CD14-positive monocyte (primary cell): ENCODE data around the gene HINT2. TPM values are rescaled to one million over a fixed set of nuclear protein-coding genes. Genes with fewer than 3 reads are reported as not detected.
A peak's percentile ranks its signal among the peaks of the same experiment; 100 is the strongest.

ENCODE experiments used
- DNase-seq, 3 donors: peaks; one replicate each; pipeline ENCODE4 v3.0.0-alpha.2; 2011 to 2022
- H2AFZ ChIP-seq: 2 replicates; pipeline ENCODE4 v1.6.0; 2012; ENCODE audit warnings: mild to moderate bottlenecking, low read depth, low read length, inconsistent platforms; ENCODE audit not compliant: insufficient read depth, poor library complexity, severe bottlenecking
- H3K27ac ChIP-seq, 2 donors: 1 replicate in 1 of 2; 2 replicates in 1 of 2; pipeline ENCODE4 v1.5.1; 2012 to 2013; ENCODE audit warnings: low read length in 2 of 2, control low read depth in 1 of 2, inconsistent platforms in 1 of 2, low read depth in 1 of 2, mild to moderate bottlenecking in 1 of 2
- H3K27me3 ChIP-seq, 2 donors: one replicate each; pipeline versions ENCODE4 v1.6.0 to v1.6.1; 2011 to 2013; ENCODE audit warnings: low read length in 2 of 2; ENCODE audit not compliant: control insufficient read depth in 2 of 2, insufficient read depth in 2 of 2
- H3K36me3 ChIP-seq, 2 donors: replicated peaks in 1 of 2; 1 replicate in 1 of 2; 2 replicates in 1 of 2; pipeline versions ENCODE4 v1.5.1 to v1.6.1; 2012 to 2013; ENCODE audit warnings: low read length in 2 of 2, control low read depth in 1 of 2, inconsistent platforms in 1 of 2, mild to moderate bottlenecking in 1 of 2; ENCODE audit not compliant: insufficient read depth in 2 of 2, control insufficient read depth in 1 of 2
- H3K4me1 ChIP-seq, 2 donors: 1 replicate in 1 of 2; 2 replicates in 1 of 2; pipeline versions ENCODE4 v1.5.1 to v1.6.1; 2012 to 2013; ENCODE audit warnings: low read length in 2 of 2, control low read depth in 1 of 2, inconsistent platforms in 1 of 2, mild to moderate bottlenecking in 1 of 2, moderate library complexity in 1 of 2; ENCODE audit not compliant: insufficient read depth in 2 of 2, control insufficient read depth in 1 of 2
- H3K4me2 ChIP-seq: replicated peaks from 2 replicates; pipeline ENCODE3; 2012; ENCODE audit warnings: low read length, moderate library complexity, mild to moderate bottlenecking; ENCODE audit not compliant: poor library complexity, severe bottlenecking; ENCODE audit errors: extremely low read depth
- H3K4me3 ChIP-seq, 3 experiments: fragments of 200-600 bp in 1 of 3; sonication (generic) in 1 of 3; replicated peaks in 1 of 3; 1 replicate in 2 of 3; 2 replicates in 1 of 3; pipeline ENCODE4 v1.5.1; 2011 to 2013; ENCODE audit warnings: low read length in 3 of 3, mild to moderate bottlenecking in 3 of 3, control low read depth in 2 of 3, low read depth in 2 of 3, inconsistent platforms in 1 of 3, moderate library complexity in 1 of 3
- H3K79me2 ChIP-seq: 2 replicates; pipeline ENCODE4 v1.6.0; 2012; ENCODE audit warnings: mild to moderate bottlenecking, control low read depth, inconsistent platforms, low read length, moderate library complexity; ENCODE audit not compliant: insufficient read depth
- H3K9ac ChIP-seq: 2 replicates; pipeline ENCODE4 v1.6.0; 2017; ENCODE audit warnings: low read length, mild to moderate bottlenecking; ENCODE audit not compliant: insufficient read depth, poor library complexity, severe bottlenecking
- H3K9me3 ChIP-seq, 2 donors: replicated peaks in 1 of 2; 1 replicate in 1 of 2; 2 replicates in 1 of 2; pipeline versions ENCODE4 v1.5.1 to v1.6.1; 2012 to 2013; ENCODE audit warnings: low read length in 2 of 2, control low read depth in 1 of 2; ENCODE audit not compliant: control insufficient read depth in 1 of 2, insufficient read depth in 1 of 2
- H4K20me1 ChIP-seq: 2 replicates; pipeline ENCODE4 v1.6.0; 2012; ENCODE audit warnings: mild to moderate bottlenecking, low read length, control low read depth, moderate library complexity; ENCODE audit not compliant: insufficient read depth
- H3K27ac Mint-ChIP-seq, 7 donors: one replicate each; pipeline ENCODE4 v1.8.0; 2020; ENCODE audit warnings: mild to moderate bottlenecking in 7 of 7, mixed read lengths in 7 of 7, moderate library complexity in 6 of 7, inconsistent platforms in 2 of 7
- H3K27me3 Mint-ChIP-seq, 3 donors: one replicate each; pipeline ENCODE4 v1.8.0; 2021 to 2022; ENCODE audit warnings: low read depth in 3 of 3, mild to moderate bottlenecking in 3 of 3, mixed read lengths in 3 of 3, moderate library complexity in 3 of 3, inconsistent platforms in 1 of 3
- H3K36me3 Mint-ChIP-seq, 2 donors: one replicate each; pipeline ENCODE4 v1.8.0; 2020; ENCODE audit warnings: mixed read lengths in 2 of 2, inconsistent platforms in 1 of 2, mild to moderate bottlenecking in 1 of 2
- H3K4me1 Mint-ChIP-seq: one replicate; pipeline ENCODE4 v1.8.0; 2020; ENCODE audit warnings: mild to moderate bottlenecking, mixed read lengths
- H3K4me3 Mint-ChIP-seq, 2 donors: one replicate each; pipeline ENCODE4 v1.8.0; 2020; ENCODE audit warnings: mild to moderate bottlenecking in 2 of 2, mixed read lengths in 2 of 2, moderate library complexity in 1 of 2
- H3K9me3 Mint-ChIP-seq, 7 donors: one replicate each; pipeline ENCODE4 v1.8.0; 2020 to 2022; ENCODE audit warnings: mixed read lengths in 7 of 7, mild to moderate bottlenecking in 6 of 7, moderate library complexity in 6 of 7, inconsistent platforms in 2 of 7
- WGBS: methylation state at CpG from one replicate; pipeline ENCODE4 v1.1.5; 2013; ENCODE audit warnings: missing lambda C conversion rate; ENCODE audit not compliant: insufficient coverage; 5-methylcytosine and 5-hydroxymethylcytosine counted together
- intact Hi-C, 2 donors: fragments of 100-400 bp; cut with micrococcal nuclease; formaldehyde crosslinking; loops; one replicate each; pipeline versions ENCODE4 v1.15.0 to v1.15.1; 2023
- polyA plus RNA-seq, 3 donors: library from polyadenylated mRNA; depleted of rRNA in 1 of 3; unstranded in 2 of 3; stranded (reverse) in 1 of 3; fragments of 300-500 nt in 2 of 3; fragments of >200 nt in 1 of 3; fragmentation: Illumina TruSeq in 2 of 3; gene quantifications; 1 replicate in 2 of 3; 2 replicates in 1 of 3; pipeline ENCODE4 v1.2.3, GENCODE V29; 2012 to 2021
- TF ChIP-seq, protein P1 (sequence below): fragments of 200-600 bp; IDR thresholded peaks from one replicate; pipeline ENCODE4 v1.8.0; 2022; ENCODE audit warnings: antibody characterized with exemption, mild to moderate bottlenecking

Gene HINT2
- polyA plus RNA-seq, 3 donors = 19.9 to 64.5 (median 59.1) TPM

DNA sequence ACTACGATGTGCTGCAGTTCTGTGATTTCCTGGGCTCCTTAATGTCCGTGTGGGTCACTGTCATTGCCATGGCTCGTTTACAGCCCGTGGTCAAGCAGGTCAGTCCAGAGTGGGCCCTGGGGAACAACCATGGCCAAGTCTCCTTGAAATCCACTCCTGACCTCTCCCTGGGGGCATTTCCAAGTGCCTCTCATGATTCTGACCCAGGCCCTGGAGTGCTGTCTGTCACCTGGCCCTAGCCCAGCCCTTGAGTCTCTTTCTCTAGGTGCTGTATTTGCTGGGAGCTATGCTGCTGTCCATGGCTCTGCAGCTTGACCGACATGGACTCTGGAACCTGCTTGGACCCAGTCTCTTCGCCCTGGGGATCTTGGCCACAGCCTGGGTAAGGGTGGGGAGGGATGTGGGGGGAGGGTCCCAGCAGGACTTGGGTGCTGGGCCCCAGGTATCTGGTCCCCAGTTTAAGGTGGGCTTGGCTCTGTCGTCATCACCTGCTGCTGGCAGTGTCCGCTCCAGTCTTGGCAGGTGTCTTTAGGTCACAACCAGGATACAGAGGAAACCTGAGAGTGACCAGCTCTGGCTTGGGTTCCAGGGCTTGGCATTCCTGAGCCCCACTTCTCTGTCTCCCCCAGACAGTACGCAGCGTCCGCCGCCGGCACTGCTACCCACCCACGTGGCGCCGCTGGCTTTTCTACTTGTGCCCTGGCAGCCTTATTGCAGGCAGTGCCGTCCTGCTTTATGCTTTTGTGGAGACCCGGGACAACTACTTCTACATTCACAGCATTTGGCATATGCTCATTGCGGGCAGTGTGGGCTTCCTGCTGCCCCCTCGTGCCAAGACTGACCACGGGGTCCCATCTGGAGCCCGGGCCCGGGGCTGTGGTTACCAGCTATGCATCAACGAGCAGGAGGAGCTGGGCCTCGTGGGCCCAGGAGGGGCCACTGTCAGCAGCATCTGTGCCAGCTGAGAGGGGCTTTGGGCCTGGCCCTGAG, 38.3 kb upstream of the HINT2 start:
- H3K27me3 Mint-ChIP-seq = peaks cover 48 to 74% (median 70%) of the 10 kb centered on the region in 3 donors
- peak overlapping the region; percentile 32 to 43 for H3K4me3 Mint-ChIP-seq
- no peak overlapping the region for H3K27ac Mint-ChIP-seq

GRCh38 chr9:35852267-35852815, 37.5 kb upstream of the HINT2 start:
- DNase-seq = no peak
- WGBS = 100% methylated on average over 1 of the region's 2 CpGs
- intact Hi-C loops = loop anchor here in 1 of 2 donors (10.0 kb wide), 1 partner anchor 62 kb away; no protein-coding TSS in a partner anchor
- Mint-ChIP-seq H3K4me1 (peaks cover 11% of the 10 kb centered on the region), H3K36me3 (peaks cover 19 to 25% of the 10 kb centered on the region in 2 donors), H3K9me3 (peaks cover 0 to 4% (median 0%) of the 10 kb centered on the region in 7 donors), H3K27ac (no peak overlapping the region), H3K27me3 (peaks cover 43 to 79% (median 73%) of the 10 kb centered on the region in 3 donors), H3K4me3 (peak overlapping the region; percentile 27 to 32)
- no peak overlapping the region for H2AFZ ChIP-seq
- H3K4me2 ChIP-seq = no peak overlapping the region
- H3K79me2 ChIP-seq = no peaks in the 10 kb centered on the region
- no peak overlapping the region for H3K4me3 ChIP-seq
- peaks cover 0 to 1% of the 10 kb centered on the region in 2 donors for H3K4me1 ChIP-seq
- TF ChIP-seq, protein P1, sequence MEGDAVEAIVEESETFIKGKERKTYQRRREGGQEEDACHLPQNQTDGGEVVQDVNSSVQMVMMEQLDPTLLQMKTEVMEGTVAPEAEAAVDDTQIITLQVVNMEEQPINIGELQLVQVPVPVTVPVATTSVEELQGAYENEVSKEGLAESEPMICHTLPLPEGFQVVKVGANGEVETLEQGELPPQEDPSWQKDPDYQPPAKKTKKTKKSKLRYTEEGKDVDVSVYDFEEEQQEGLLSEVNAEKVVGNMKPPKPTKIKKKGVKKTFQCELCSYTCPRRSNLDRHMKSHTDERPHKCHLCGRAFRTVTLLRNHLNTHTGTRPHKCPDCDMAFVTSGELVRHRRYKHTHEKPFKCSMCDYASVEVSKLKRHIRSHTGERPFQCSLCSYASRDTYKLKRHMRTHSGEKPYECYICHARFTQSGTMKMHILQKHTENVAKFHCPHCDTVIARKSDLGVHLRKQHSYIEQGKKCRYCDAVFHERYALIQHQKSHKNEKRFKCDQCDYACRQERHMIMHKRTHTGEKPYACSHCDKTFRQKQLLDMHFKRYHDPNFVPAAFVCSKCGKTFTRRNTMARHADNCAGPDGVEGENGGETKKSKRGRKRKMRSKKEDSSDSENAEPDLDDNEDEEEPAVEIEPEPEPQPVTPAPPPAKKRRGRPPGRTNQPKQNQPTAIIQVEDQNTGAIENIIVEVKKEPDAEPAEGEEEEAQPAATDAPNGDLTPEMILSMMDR = no peak
- H3K9ac ChIP-seq = no peak overlapping the region
- no peak overlapping the region for H3K27ac ChIP-seq
- H3K27me3 ChIP-seq = peaks cover 18 to 76% of the 10 kb centered on the region in 2 donors
- H3K9me3 ChIP-seq = no peaks in the 10 kb centered on the region
- peaks cover 0 to 1% of the 10 kb centered on the region in 2 donors for H3K36me3 ChIP-seq
- no peaks in the 10 kb centered on the region for H4K20me1 ChIP-seq

More for the DNA sequence above, 38.3 kb upstream of the HINT2 start:
- no peak for DNase-seq
- peaks cover 4 to 6% of the 10 kb centered on the region in 2 donors for H3K4me1 ChIP-seq
- Mint-ChIP-seq H3K4me1 (peaks cover 12% of the 10 kb centered on the region), H3K9me3 (peaks cover 0 to 4% (median 0%) of the 10 kb centered on the region in 7 donors), H3K36me3 (peaks cover 11 to 16% of the 10 kb centered on the region in 2 donors)
- WGBS = 86% methylated on average over 25 of the region's 25 CpGs
- no peaks in the 10 kb centered on the region for H4K20me1 ChIP-seq
- H3K9me3 ChIP-seq = no peaks in the 10 kb centered on the region
- H3K27me3 ChIP-seq = peaks cover 16 to 68% of the 10 kb centered on the region in 2 donors
- intact Hi-C loops = loop anchor here in 1 of 2 donors (10.0 kb wide), 1 partner anchor 62 kb away; no protein-coding TSS in a partner anchor
- H3K9ac ChIP-seq = no peak overlapping the region
- no peaks in the 10 kb centered on the region for H3K36me3 ChIP-seq
- H3K4me3 ChIP-seq = no peak overlapping the region
- H3K27ac ChIP-seq = no peak overlapping the region
- H3K4me2 ChIP-seq = no peak overlapping the region
- TF ChIP-seq, protein P1 = no peak
- H2AFZ ChIP-seq = no peak overlapping the region
- no peaks in the 10 kb centered on the region for H3K79me2 ChIP-seq
